K562 (cell line): ENCODE measurements around the gene PNKD. TPM values are rescaled to one million over a fixed set of nuclear protein-coding genes. Genes with fewer than 3 reads are reported as not detected.
A peak's percentile ranks its signal among the peaks of the same experiment; 100 is the strongest.

Source experiments
- DIDO1 ChIP-seq: fragments of 450-650 bp; IDR thresholded peaks from 2 replicates; pipeline ENCODE4 v1.6.1; 2016; ENCODE audit warnings: low read depth, missing biosample characterization, missing genetic modification characterization
- FOSL1 ChIP-seq: fragments of 200-800 bp; sonication (Bioruptor generic); conservative IDR thresholded peaks from 2 replicates; pipeline ENCODE4 v1.6.1; 2016; ENCODE audit warnings: missing genetic modification characterization, missing compliant biosample characterization
- KAT8 ChIP-seq: fragments of 450-650 bp; IDR thresholded peaks from 2 replicates; pipeline ENCODE4 v1.6.1; 2016; ENCODE audit warnings: low read depth, mild to moderate bottlenecking
- MAFK ChIP-seq: IDR thresholded peaks from 2 replicates; pipeline ENCODE4 v1.6.1; 2011; ENCODE audit warnings: low read length, improper control_type of control experiment
- MTA3 ChIP-seq: fragments of 450-650 bp; formaldehyde crosslinking; IDR thresholded peaks from 2 replicates; pipeline ENCODE4 v1.6.1; 2017; ENCODE audit warnings: mild to moderate bottlenecking, borderline replicate concordance
- SMARCE1 ChIP-seq: fragments of 450-650 bp; IDR thresholded peaks from 2 replicates; pipeline ENCODE4 v1.7.1; 2016; ENCODE audit warnings: mild to moderate bottlenecking
- SNRNP70 ChIP-seq: fragments of 200-400 bp; formaldehyde crosslinking; optimal IDR thresholded peaks from 2 replicates; pipeline ENCODE3; 2017; ENCODE audit warnings: low read depth, low read length
- SPI1 ChIP-seq: IDR thresholded peaks from 2 replicates; pipeline ENCODE4 v1.6.1; 2011; ENCODE audit warnings: low read depth, low read length, control low read depth, borderline replicate concordance
- STAT5B ChIP-seq: fragments of 250-450 bp; sonication (Bioruptor Pico); IDR thresholded peaks from 2 replicates; pipeline ENCODE4 v1.8.0; 2021; ENCODE audit warnings: mild to moderate bottlenecking, inconsistent platforms
- TCF3 ChIP-seq: sonication (generic); formaldehyde crosslinking; IDR thresholded peaks from 2 replicates; pipeline ENCODE4 v1.4.0; 2020; ENCODE audit warnings: mild to moderate bottlenecking, missing genetic modification reagents
- TOE1 ChIP-seq, 2 experiments: fragments of 450-650 bp in 1 of 2; sonication (generic) in 1 of 2; formaldehyde crosslinking in 1 of 2; IDR thresholded peaks; 2 replicates each; pipeline versions ENCODE4 v1.7.1 to v1.8.0; 2016 to 2022; ENCODE audit warnings: borderline replicate concordance in 2 of 2, mild to moderate bottlenecking in 2 of 2, antibody characterized with exemption in 1 of 2, inconsistent platforms in 1 of 2, low read depth in 1 of 2, missing genetic modification reagents in 1 of 2, moderate library complexity in 1 of 2
- polyA plus RNA-seq, 8 experiments: library from polyadenylated mRNA; depleted of rRNA in 4 of 8; stranded (reverse) in 5 of 8; unstranded in 3 of 8; fragments of >200 nt; fragmentation: Nextera tagmentation in 2 of 8; fragmentation: Illumina TruSeq in 1 of 8; extraction: Ambion mirVana in 2 of 8; extraction: Trizol in 1 of 8; gene quantifications; 2 replicates each; pipeline versions ENCODE4 v1.2.1 to v1.2.3, GENCODE V29; 2011 to 2014; ENCODE audit warnings: inconsistent platforms in 1 of 8, missing spikeins in 1 of 8
- total RNA-seq, 7 experiments: library from RNA; depleted of rRNA in 6 of 7; stranded (reverse); fragments of >200 nt in 6 of 7; fragmentation: Illumina TruSeq in 2 of 7; extraction: Trizol in 2 of 7; gene quantifications; 2 replicates each; pipeline versions ENCODE4 v1.2.1 to v1.2.3, GENCODE V29; 2011 to 2021; ENCODE audit warnings: low replicate concordance in 1 of 7
- TF ChIP-seq, protein P1 (sequence below): fragments of 450-650 bp; formaldehyde crosslinking; IDR thresholded peaks from 2 replicates; pipeline ENCODE4 v1.4.0; 2020; ENCODE audit warnings: mild to moderate bottlenecking, moderate library complexity
- TF ChIP-seq, protein P2 (sequence below): IDR thresholded peaks from 2 replicates; pipeline ENCODE4 v1.6.1; 2014; ENCODE audit warnings: antibody characterized with exemption
- TF ChIP-seq, protein P3 (sequence below): sonication (generic); formaldehyde crosslinking; IDR thresholded peaks from 2 replicates; pipeline ENCODE4 v1.8.0; 2022; ENCODE audit warnings: mild to moderate bottlenecking, missing genetic modification reagents
- TF ChIP-seq, protein P4 (sequence below): fragments of 150-350 bp; IDR thresholded peaks from 2 replicates; pipeline ENCODE4 v1.6.1; 2014; ENCODE audit warnings: low read depth, mild to moderate bottlenecking, low read length, borderline replicate concordance

Gene PNKD
- total and polyA plus RNA-seq, 9 of the 15 experiments (the other 6 are each of a cell fraction or from before 2014, with no cell fraction given), result 26.0 to 105 (median 60.1) TPM

DNA sequence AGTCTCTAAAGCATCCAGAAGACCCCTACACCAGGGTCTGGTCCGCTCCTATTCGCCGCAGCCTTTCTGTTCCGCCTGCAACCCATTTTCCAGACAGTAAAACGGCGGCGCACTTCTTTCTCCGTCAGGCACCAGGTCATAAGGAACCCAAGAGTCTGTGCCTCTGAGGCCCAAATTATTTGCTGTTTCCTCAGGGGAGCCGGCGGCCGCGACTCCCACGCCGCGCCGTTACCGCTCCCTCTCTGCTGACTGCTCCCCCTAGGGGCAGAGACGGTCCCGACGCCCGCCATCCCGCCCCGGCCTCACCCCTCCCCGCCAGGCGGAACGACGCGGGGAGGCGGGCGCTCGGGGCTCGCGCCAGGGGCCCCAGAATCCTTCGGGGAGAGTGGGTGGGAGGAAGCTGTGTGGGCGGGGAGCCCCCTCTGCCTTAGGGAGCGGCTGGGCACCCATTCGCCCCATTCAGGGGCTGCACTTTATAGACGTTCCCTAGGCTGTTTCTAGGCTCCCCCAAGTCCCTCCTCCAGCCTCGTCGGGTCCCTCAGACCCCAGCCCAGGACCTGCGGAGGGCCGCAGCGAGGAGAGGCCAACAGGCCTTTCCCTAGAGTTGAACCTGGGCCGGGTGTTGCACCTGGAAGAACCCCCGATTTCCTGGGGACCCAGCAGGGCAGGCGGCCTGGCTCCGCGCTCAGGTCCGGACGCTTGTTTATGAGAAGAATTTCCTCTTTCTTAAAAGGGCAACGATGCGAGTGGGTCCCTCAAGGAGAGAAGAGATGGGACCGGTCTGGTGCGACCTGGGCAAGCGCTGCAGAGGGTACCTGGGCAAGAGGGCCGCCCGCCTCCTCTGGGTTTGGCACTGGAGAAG, 125.7 kb downstream of the PNKD start (continued):
- TF ChIP-seq SNRNP70 (no peak), STAT5B (CRISPR knock-in tag) (no peak), MAFK (no peak), DIDO1 (no peak), FOSL1 (tag) (no peak), MTA3 (0 out of 2 replicates have a peak, but pooled peaks have one; percentile 19), TOE1 (IDR thresholded peaks at IDR 0.05; ENCODE audit: borderline replicate concordance) (peak; percentile 94), TOE1 (CRISPR knock-in tag; IDR thresholded peaks at IDR 0.05; ENCODE audit: borderline replicate concordance, low read depth) (no peak), SPI1 (no peak), SMARCE1 (no peak), TCF3 (CRISPR knock-in tag) (no peak), KAT8 (no peak)
- TF ChIP-seq, protein P1, sequence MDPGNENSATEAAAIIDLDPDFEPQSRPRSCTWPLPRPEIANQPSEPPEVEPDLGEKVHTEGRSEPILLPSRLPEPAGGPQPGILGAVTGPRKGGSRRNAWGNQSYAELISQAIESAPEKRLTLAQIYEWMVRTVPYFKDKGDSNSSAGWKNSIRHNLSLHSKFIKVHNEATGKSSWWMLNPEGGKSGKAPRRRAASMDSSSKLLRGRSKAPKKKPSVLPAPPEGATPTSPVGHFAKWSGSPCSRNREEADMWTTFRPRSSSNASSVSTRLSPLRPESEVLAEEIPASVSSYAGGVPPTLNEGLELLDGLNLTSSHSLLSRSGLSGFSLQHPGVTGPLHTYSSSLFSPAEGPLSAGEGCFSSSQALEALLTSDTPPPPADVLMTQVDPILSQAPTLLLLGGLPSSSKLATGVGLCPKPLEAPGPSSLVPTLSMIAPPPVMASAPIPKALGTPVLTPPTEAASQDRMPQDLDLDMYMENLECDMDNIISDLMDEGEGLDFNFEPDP (CRISPR knock-in tag), result no peak
- TF ChIP-seq, protein P2, sequence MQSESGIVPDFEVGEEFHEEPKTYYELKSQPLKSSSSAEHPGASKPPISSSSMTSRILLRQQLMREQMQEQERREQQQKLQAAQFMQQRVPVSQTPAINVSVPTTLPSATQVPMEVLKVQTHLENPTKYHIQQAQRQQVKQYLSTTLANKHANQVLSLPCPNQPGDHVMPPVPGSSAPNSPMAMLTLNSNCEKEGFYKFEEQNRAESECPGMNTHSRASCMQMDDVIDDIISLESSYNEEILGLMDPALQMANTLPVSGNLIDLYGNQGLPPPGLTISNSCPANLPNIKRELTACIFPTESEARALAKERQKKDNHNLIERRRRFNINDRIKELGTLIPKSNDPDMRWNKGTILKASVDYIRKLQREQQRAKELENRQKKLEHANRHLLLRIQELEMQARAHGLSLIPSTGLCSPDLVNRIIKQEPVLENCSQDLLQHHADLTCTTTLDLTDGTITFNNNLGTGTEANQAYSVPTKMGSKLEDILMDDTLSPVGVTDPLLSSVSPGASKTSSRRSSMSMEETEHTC, result 0 out of 2 replicates have a peak, but pooled peaks have one; percentile 45
- TF ChIP-seq, protein P3, sequence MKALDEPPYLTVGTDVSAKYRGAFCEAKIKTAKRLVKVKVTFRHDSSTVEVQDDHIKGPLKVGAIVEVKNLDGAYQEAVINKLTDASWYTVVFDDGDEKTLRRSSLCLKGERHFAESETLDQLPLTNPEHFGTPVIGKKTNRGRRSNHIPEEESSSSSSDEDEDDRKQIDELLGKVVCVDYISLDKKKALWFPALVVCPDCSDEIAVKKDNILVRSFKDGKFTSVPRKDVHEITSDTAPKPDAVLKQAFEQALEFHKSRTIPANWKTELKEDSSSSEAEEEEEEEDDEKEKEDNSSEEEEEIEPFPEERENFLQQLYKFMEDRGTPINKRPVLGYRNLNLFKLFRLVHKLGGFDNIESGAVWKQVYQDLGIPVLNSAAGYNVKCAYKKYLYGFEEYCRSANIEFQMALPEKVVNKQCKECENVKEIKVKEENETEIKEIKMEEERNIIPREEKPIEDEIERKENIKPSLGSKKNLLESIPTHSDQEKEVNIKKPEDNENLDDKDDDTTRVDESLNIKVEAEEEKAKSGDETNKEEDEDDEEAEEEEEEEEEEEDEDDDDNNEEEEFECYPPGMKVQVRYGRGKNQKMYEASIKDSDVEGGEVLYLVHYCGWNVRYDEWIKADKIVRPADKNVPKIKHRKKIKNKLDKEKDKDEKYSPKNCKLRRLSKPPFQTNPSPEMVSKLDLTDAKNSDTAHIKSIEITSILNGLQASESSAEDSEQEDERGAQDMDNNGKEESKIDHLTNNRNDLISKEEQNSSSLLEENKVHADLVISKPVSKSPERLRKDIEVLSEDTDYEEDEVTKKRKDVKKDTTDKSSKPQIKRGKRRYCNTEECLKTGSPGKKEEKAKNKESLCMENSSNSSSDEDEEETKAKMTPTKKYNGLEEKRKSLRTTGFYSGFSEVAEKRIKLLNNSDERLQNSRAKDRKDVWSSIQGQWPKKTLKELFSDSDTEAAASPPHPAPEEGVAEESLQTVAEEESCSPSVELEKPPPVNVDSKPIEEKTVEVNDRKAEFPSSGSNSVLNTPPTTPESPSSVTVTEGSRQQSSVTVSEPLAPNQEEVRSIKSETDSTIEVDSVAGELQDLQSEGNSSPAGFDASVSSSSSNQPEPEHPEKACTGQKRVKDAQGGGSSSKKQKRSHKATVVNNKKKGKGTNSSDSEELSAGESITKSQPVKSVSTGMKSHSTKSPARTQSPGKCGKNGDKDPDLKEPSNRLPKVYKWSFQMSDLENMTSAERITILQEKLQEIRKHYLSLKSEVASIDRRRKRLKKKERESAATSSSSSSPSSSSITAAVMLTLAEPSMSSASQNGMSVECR (CRISPR knock-in tag), result peak; percentile 87
- TF ChIP-seq, protein P4, sequence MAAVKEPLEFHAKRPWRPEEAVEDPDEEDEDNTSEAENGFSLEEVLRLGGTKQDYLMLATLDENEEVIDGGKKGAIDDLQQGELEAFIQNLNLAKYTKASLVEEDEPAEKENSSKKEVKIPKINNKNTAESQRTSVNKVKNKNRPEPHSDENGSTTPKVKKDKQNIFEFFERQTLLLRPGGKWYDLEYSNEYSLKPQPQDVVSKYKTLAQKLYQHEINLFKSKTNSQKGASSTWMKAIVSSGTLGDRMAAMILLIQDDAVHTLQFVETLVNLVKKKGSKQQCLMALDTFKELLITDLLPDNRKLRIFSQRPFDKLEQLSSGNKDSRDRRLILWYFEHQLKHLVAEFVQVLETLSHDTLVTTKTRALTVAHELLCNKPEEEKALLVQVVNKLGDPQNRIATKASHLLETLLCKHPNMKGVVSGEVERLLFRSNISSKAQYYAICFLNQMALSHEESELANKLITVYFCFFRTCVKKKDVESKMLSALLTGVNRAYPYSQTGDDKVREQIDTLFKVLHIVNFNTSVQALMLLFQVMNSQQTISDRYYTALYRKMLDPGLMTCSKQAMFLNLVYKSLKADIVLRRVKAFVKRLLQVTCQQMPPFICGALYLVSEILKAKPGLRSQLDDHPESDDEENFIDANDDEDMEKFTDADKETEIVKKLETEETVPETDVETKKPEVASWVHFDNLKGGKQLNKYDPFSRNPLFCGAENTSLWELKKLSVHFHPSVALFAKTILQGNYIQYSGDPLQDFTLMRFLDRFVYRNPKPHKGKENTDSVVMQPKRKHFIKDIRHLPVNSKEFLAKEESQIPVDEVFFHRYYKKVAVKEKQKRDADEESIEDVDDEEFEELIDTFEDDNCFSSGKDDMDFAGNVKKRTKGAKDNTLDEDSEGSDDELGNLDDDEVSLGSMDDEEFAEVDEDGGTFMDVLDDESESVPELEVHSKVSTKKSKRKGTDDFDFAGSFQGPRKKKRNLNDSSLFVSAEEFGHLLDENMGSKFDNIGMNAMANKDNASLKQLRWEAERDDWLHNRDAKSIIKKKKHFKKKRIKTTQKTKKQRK, result no peak; the same call in 1 of the 2 replicates
